SK-N-MC (cell line): ENCODE results near the gene TRIM60.
"Not testable (repeated sequence)": the region's sequence is repeated elsewhere in the genome, so short reads cannot be mapped to it uniquely, and the experiment has no call there.

ENCODE experiments used
- EZH2 ChIP-seq: fragments of 200-600 bp; sonication (generic); IDR thresholded peaks from one replicate; pipeline ENCODE4 v1.6.1; 2017; ENCODE audit warnings: antibody characterized with exemption
- FOXP2 ChIP-seq: optimal IDR thresholded peaks from 2 replicates; pipeline ENCODE3; 2011; ENCODE audit warnings: mild to moderate bottlenecking, moderate library complexity; ENCODE audit not compliant: insufficient read depth; ENCODE audit errors: extremely low read length, control extremely low read depth
- POLR2AphosphoS5 ChIP-seq: IDR thresholded peaks from 2 replicates; pipeline ENCODE4 v1.6.1; 2012; ENCODE audit warnings: mild to moderate bottlenecking, low read depth, low read length, borderline replicate concordance

GRCh38 chr4:165084787-165085186 lies 53.0 kb downstream of the TRIM60 start:
- TF ChIP-seq POLR2AphosphoS5, EZH2, FOXP2: not testable (repeated sequence)
